Measurements from ENCODE around the gene SLC4A5.

The SLC4A5 gene

GRCh38 chr2:74312913-74313312, 30.3 kb downstream of the SLC4A5 start:
- DNase-seq (ENCODE audit: low spot score) = no peak

GRCh38 chr2:74307720-74308119, 35.5 kb downstream of the SLC4A5 start:
- DNase-seq (ENCODE audit: low spot score) = no peak

- no peak for DNase-seq (ENCODE audit: low spot score)
Measured at GRCh38 chr2:74304332-74305148, 38.7 kb downstream of the SLC4A5 start.

- DNase-seq (ENCODE audit: low spot score) = no peak
Measured at GRCh38 chr2:74302865-74303264, 40.4 kb downstream of the SLC4A5 start.

- DNase-seq (ENCODE audit: low spot score) = no peak
Measured at GRCh38 chr2:74301262-74301661, 42.0 kb downstream of the SLC4A5 start.

- DNase-seq (ENCODE audit: low spot score) = no peak
Measured at GRCh38 chr2:74300506-74300905, 42.7 kb downstream of the SLC4A5 start.

- DNase-seq (ENCODE audit: low spot score) = no peak
Measured at GRCh38 chr2:74297950-74298349, 45.3 kb downstream of the SLC4A5 start.

GRCh38 chr2:74297391-74297790, 45.8 kb downstream of the SLC4A5 start:
- no peak for DNase-seq (ENCODE audit: low spot score)

- no peak for DNase-seq (ENCODE audit: low spot score)
Measured at GRCh38 chr2:74293191-74293991, 49.8 kb downstream of the SLC4A5 start.

GRCh38 chr2:74292751-74293150, 50.5 kb downstream of the SLC4A5 start:
- DNase-seq (ENCODE audit: low spot score) = no peak

GRCh38 chr2:74291886-74292621, 51.2 kb downstream of the SLC4A5 start:
- no peak for DNase-seq (ENCODE audit: low spot score)

- DNase-seq (ENCODE audit: low spot score) = no peak
Measured at GRCh38 chr2:74291218-74291544, 52.0 kb downstream of the SLC4A5 start.

- no peak for DNase-seq (ENCODE audit: low spot score)
Measured at GRCh38 chr2:74290466-74291217, 52.6 kb downstream of the SLC4A5 start.

- DNase-seq (ENCODE audit: low spot score) = no peak
Measured at GRCh38 chr2:74290066-74290465, 53.1 kb downstream of the SLC4A5 start.

- peak; percentile 46 for DNase-seq (ENCODE audit: low spot score)
Measured at GRCh38 chr2:74286725-74287124, 56.5 kb downstream of the SLC4A5 start.

GRCh38 chr2:74281141-74281975, 61.9 kb downstream of the SLC4A5 start:
- no peak for DNase-seq (ENCODE audit: low spot score)

GRCh38 chr2:74278694-74279093, 64.5 kb downstream of the SLC4A5 start:
- no peak for DNase-seq (ENCODE audit: low spot score)

- DNase-seq (ENCODE audit: low spot score) = no peak
Measured at GRCh38 chr2:74278176-74278575, 65.0 kb downstream of the SLC4A5 start.

- DNase-seq (ENCODE audit: low spot score) = no peak
Measured at GRCh38 chr2:74275228-74275627, 68.0 kb downstream of the SLC4A5 start.

GRCh38 chr2:74269667-74270066, 73.5 kb downstream of the SLC4A5 start:
- no peak for DNase-seq (ENCODE audit: low spot score)

- no peak for DNase-seq (ENCODE audit: low spot score)
Measured at GRCh38 chr2:74267068-74267467, 76.1 kb downstream of the SLC4A5 start.

Data from AG20443 (cell line).